Measurements from ENCODE around the gene CENPM. TPM values are rescaled to one million over a fixed set of nuclear protein-coding genes. Genes with fewer than 3 reads are reported as not detected.

CENPM gene
- total and polyA plus RNA-seq, 10 of the 15 experiments (the other 5 are each of a cell fraction or from before 2014, with no cell fraction given) = 36.7 to 212 (median 74.7) TPM

DNA sequence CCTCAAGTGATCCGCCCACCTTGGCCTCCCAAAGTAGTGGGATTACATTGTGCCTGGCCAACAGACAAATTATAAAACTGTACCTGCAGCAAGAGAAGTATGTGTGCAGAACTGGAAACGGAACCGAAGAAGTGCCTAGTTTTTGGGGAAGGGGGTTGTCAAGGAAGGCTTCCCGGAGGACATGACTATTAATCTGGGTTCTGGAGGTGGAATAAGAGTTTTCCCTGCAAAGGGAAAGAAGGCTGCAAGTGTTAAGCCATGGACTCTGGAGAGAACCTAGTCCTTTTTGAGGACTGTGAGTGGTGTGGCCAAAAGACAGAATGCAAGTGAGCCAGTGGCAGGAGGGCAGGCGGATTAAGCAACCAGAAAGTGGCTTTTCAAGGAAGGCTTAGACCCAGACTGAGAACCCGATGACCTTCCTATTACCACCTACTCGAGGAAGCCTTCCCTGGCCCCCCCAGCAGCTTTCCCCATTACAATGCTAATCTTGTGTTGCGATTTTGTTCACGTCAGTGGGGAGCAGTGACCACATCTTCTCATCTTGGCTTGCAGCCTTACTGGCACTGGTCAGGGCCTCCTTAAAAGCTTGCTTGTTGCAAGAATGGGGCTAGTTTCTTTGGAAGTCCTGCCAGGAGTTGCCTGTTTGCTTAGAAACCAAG, 16.6 kb upstream of the CENPM start:
- Histone ChIP-seq H3K9ac (ENCODE audit: control insufficient read depth, insufficient read depth, low read length) (no peak overlapping the region), H3K27me3 (replicated peaks in 1 of 2; ENCODE audit: control insufficient read depth in 2 of 2, insufficient read depth in 2 of 2, low read length in 1 of 2) (no peaks in the 10 kb centered on the region), H3K9me3 (replicated peaks; ENCODE audit: control insufficient read depth, insufficient read depth, low read length) (no peaks in the 10 kb centered on the region), H3K4me1 (ENCODE audit: control insufficient read depth, insufficient read depth, low read length) (peaks cover 7% of the 10 kb centered on the region; the same call in 1 of the 2 replicates), H3K4me3 (no peak overlapping the region), H2AFZ (ENCODE audit: control insufficient read depth, low read depth, low read length) (no peak overlapping the region), H3K79me2 (ENCODE audit: control insufficient read depth, insufficient read depth, low read length) (no peaks in the 10 kb centered on the region), H3K4me2 (ENCODE audit: control insufficient read depth, insufficient read depth) (no peak overlapping the region), H3K27ac (ENCODE audit: control insufficient read depth, insufficient read depth) (no peak overlapping the region), H3K36me3 (ENCODE audit: control insufficient read depth in 2 of 2, insufficient read depth in 2 of 2, low read length in 1 of 2) (no peaks in the 10 kb centered on the region), H4K20me1 (ENCODE audit: control insufficient read depth, insufficient read depth) (no peaks in the 10 kb centered on the region)
- ChIA-PET CTCF (interaction anchor here (1.6 to 6.3 kb wide), 4 partner anchors 12 to 147 kb away, joined by 3 to 57 read pairs (median 4); no protein-coding TSS in a partner anchor), SMC1A (ENCODE audit: uncharacterized antibody, unreplicated experiment) (interaction anchor here (1.5 to 5.1 kb wide), 2 partner anchors 15 to 148 kb away, joined by 6 to 33 read pairs; no protein-coding TSS in a partner anchor), POLR2A (interaction anchor here (0.6 kb wide), 1 partner anchor 15 kb away, joined by 3 read pairs; no protein-coding TSS in a partner anchor), RAD21 (ENCODE audit: unreplicated experiment) (interaction anchor here (1.1 to 1.5 kb wide), 3 partner anchors 98 to 149 kb away, joined by 3 to 4 read pairs (median 3); partner anchors contain the start of gene NDUFA6)
- DNase-seq (ENCODE audit: low read depth, low spot score) (no peak), ATAC-seq (no peak), FAIRE-seq (no peak)
- intact Hi-C loops (cut with micrococcal nuclease; ENCODE audit: unreplicated experiment) (loop anchor here (10.0 kb wide), 1 partner anchor 511 kb away; no protein-coding TSS in a partner anchor), in situ Hi-C loops (cut with MboI) (no loop called here)
- WGBS (ENCODE audit: insufficient coverage, insufficient replicate concordance, low lambda C conversion rate, missing lambda C conversion rate) = 60% methylated on average over 9 of the region's 9 CpGs
- BruUV-seq (replicated peaks) = no TSS peak
- TF ChIP-seq, protein P1, sequence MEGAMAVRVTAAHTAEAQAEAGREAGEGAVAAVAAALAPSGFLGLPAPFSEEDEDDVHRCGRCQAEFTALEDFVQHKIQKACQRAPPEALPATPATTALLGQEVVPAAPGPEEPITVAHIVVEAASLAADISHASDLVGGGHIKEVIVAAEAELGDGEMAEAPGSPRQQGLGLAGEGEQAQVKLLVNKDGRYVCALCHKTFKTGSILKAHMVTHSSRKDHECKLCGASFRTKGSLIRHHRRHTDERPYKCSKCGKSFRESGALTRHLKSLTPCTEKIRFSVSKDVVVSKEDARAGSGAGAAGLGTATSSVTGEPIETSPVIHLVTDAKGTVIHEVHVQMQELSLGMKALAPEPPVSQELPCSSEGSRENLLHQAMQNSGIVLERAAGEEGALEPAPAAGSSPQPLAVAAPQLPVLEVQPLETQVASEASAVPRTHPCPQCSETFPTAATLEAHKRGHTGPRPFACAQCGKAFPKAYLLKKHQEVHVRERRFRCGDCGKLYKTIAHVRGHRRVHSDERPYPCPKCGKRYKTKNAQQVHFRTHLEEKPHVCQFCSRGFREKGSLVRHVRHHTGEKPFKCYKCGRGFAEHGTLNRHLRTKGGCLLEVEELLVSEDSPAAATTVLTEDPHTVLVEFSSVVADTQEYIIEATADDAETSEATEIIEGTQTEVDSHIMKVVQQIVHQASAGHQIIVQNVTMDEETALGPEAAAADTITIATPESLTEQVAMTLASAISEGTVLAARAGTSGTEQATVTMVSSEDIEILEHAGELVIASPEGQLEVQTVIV (IDR thresholded peaks at IDR 0.05; ENCODE audit: borderline replicate concordance, partially characterized antibody) = no peak
- TF ChIP-seq CREM (IDR thresholded peaks at IDR 0.05; ENCODE audit: low read depth) = no peak
- TF ChIP-seq RAD21 (IDR thresholded peaks at IDR 0.05; ENCODE audit: insufficient read depth, low read depth, low read length) = no peak
- TF ChIP-seq, protein P2, sequence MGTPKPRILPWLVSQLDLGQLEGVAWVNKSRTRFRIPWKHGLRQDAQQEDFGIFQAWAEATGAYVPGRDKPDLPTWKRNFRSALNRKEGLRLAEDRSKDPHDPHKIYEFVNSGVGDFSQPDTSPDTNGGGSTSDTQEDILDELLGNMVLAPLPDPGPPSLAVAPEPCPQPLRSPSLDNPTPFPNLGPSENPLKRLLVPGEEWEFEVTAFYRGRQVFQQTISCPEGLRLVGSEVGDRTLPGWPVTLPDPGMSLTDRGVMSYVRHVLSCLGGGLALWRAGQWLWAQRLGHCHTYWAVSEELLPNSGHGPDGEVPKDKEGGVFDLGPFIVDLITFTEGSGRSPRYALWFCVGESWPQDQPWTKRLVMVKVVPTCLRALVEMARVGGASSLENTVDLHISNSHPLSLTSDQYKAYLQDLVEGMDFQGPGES (IDR thresholded peaks at IDR 0.05) = no peak
- TF ChIP-seq, protein P3, sequence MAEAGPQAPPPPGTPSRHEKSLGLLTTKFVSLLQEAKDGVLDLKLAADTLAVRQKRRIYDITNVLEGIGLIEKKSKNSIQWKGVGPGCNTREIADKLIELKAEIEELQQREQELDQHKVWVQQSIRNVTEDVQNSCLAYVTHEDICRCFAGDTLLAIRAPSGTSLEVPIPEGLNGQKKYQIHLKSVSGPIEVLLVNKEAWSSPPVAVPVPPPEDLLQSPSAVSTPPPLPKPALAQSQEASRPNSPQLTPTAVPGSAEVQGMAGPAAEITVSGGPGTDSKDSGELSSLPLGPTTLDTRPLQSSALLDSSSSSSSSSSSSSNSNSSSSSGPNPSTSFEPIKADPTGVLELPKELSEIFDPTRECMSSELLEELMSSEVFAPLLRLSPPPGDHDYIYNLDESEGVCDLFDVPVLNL (IDR thresholded peaks at IDR 0.05; ENCODE audit: low read depth, low read length) = no peak
- no peak for TF ChIP-seq HDAC2 (IDR thresholded peaks at IDR 0.05)
- TF ChIP-seq MXI1 (IDR thresholded peaks at IDR 0.05; ENCODE audit: low read depth, low read length) = no peak
- no peak for TF ChIP-seq STAT3 (IDR thresholded peaks at IDR 0.05; ENCODE audit: low read depth, low read length)
- TF ChIP-seq HDAC6 (IDR thresholded peaks at IDR 0.05; ENCODE audit: unreplicated experiment) = no peak
- TF ChIP-seq, protein P4, sequence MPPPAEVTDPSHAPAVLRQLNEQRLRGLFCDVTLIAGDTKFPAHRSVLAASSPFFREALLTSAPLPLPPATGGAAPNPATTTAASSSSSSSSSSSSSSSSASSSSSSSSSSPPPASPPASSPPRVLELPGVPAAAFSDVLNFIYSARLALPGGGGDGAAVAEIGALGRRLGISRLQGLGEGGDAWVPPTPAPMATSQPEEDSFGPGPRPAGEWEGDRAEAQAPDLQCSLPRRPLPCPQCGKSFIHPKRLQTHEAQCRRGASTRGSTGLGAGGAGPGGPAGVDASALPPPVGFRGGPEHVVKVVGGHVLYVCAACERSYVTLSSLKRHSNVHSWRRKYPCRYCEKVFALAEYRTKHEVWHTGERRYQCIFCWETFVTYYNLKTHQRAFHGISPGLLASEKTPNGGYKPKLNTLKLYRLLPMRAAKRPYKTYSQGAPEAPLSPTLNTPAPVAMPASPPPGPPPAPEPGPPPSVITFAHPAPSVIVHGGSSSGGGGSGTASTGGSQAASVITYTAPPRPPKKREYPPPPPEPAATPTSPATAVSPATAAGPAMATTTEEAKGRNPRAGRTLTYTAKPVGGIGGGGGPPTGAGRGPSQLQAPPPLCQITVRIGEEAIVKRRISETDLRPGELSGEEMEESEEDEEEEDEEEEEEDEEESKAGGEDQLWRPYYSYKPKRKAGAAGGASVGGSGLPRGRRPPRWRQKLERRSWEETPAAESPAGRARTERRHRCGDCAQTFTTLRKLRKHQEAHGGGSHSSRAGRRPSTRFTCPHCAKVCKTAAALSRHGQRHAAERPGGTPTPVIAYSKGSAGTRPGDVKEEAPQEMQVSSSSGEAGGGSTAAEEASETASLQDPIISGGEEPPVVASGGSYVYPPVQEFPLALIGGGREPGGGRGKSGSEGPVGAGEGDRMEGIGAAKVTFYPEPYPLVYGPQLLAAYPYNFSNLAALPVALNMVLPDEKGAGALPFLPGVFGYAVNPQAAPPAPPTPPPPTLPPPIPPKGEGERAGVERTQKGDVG (CRISPR knock-in tag; IDR thresholded peaks at IDR 0.05) = no peak
- TF ChIP-seq TCF3 (IDR thresholded peaks at IDR 0.05; ENCODE audit: borderline replicate concordance, insufficient read depth, low read depth, low read length) = no peak
- no peak for TF ChIP-seq NFYB (IDR thresholded peaks at IDR 0.05; ENCODE audit: insufficient read depth, low read depth, low read length)
- no peak for TF ChIP-seq STAT1 (conservative IDR thresholded peaks at IDR 0.05)
- TF ChIP-seq ZNF384 (IDR thresholded peaks at IDR 0.05; ENCODE audit: borderline replicate concordance, low read depth, low read length) = no peak
- no peak for TF ChIP-seq TAF1 (IDR thresholded peaks at IDR 0.05; ENCODE audit: borderline replicate concordance, low read depth, low read length)
- no peak for TF ChIP-seq NR2F1 (conservative IDR thresholded peaks at IDR 0.05)

Measured in GM12878 (cell line).